ENCODE data around the gene LNPEP.

GRCh38 chr5:96896806-96897205 lies 39.1 kb upstream of the LNPEP start:
- TF ChIP-seq CTCF (IDR thresholded peaks at IDR 0.05) (no peak), POLR2A (IDR thresholded peaks at IDR 0.05) (no peak)
